GM12878 (cell line): ENCODE measurements around the gene ERI2. TPM values are rescaled to one million over a fixed set of nuclear protein-coding genes. Genes with fewer than 3 reads are reported as not detected.
A peak's percentile ranks its signal among the peaks of the same experiment; 100 is the strongest.

Experiments
- ATAC-seq: fragments of 200-7000 bp; cut with Tn5 transposase; 3 replicates; pipeline ENCODE4 v1.9.1; 2020; ENCODE audit warnings: mild to moderate bottlenecking, moderate library complexity
- BruUV-seq: library from RNA; stranded (reverse); fragments of 400-500 nt; replicated peaks from 2 replicates; lab custom pipeline; 2021; lab: Mats Ljungman, UMichigan
- CTCF ChIA-PET: fragments of 300-600 bp; sonication (Branson Sonifier 250); formaldehyde crosslinking; extraction: SDS; loops from one replicate; lab custom pipeline; 2021; ENCODE audit warnings: inconsistent platforms; lab: Yijun Ruan, JAX
- POLR2A ChIA-PET: fragments of 350-600 bp; formaldehyde crosslinking; extraction: SDS; loops from one replicate; lab custom pipeline; 2021; ENCODE audit warnings: inconsistent platforms; lab: Charles Lee
- RAD21 ChIA-PET: fragments of 300-600 bp; sonication (Branson Sonifier 250); formaldehyde crosslinking; loops from one replicate; lab custom pipeline; 2023; ENCODE audit warnings: antibody characterized with exemption; ENCODE audit not compliant: unreplicated experiment; lab: Charles Lee
- SMC1A ChIA-PET: fragments of 300-600 bp; sonication (Branson Sonifier 250); formaldehyde crosslinking; loops from one replicate; lab custom pipeline; 2023; ENCODE audit not compliant: unreplicated experiment, uncharacterized antibody; lab: Charles Lee
- DNase-seq: peaks from one replicate; pipeline ENCODE4 v3.0.0-alpha.2; 2011; ENCODE audit warnings: low read depth, low spot score
- FAIRE-seq: peaks from 3 replicates; lab custom pipeline; 2011; peaks lifted over from hg19 to GRCh38; lab: Jason Lieb, UNC
- H2AFZ ChIP-seq: 2 replicates; pipeline ENCODE4 v1.6.0; 2011; ENCODE audit warnings: low read depth, low read length, control low read depth; ENCODE audit not compliant: control insufficient read depth
- H3K27ac ChIP-seq: 2 replicates; pipeline ENCODE4 v1.5.1; 2011; ENCODE audit warnings: control low read depth; ENCODE audit not compliant: control insufficient read depth, insufficient read depth
- H3K27me3 ChIP-seq, 2 experiments: replicated peaks in 1 of 2; 2 replicates each; pipeline versions ENCODE4 v1.6.0 to v1.6.1; 2011; ENCODE audit warnings: low read length in 1 of 2; ENCODE audit not compliant: control insufficient read depth in 2 of 2, insufficient read depth in 2 of 2
- H3K36me3 ChIP-seq, 2 experiments: 2 replicates each; pipeline ENCODE4 v1.5.1; 2011; ENCODE audit warnings: low read length in 1 of 2; ENCODE audit not compliant: control insufficient read depth in 2 of 2, insufficient read depth in 2 of 2
- H3K4me1 ChIP-seq: 2 replicates; pipeline ENCODE4 v1.6.1; 2011; ENCODE audit warnings: mild to moderate bottlenecking, low read length, moderate library complexity, mixed read lengths; ENCODE audit not compliant: control insufficient read depth, insufficient read depth
- H3K4me2 ChIP-seq: 2 replicates; pipeline ENCODE4 v1.6.0; 2011; ENCODE audit warnings: control low read depth; ENCODE audit not compliant: control insufficient read depth, insufficient read depth
- H3K4me3 ChIP-seq: fragments of 200-600 bp; sonication (generic); 2 replicates; pipeline ENCODE4 v1.5.1; 2016
- H3K79me2 ChIP-seq: 2 replicates; pipeline ENCODE4 v1.6.0; 2011; ENCODE audit warnings: low read length; ENCODE audit not compliant: control insufficient read depth, insufficient read depth
- H3K9ac ChIP-seq: 2 replicates; pipeline ENCODE4 v1.8.0; 2011; ENCODE audit warnings: low read length, control low read depth, mixed read lengths; ENCODE audit not compliant: control insufficient read depth, insufficient read depth
- H3K9me3 ChIP-seq: replicated peaks from 3 replicates; pipeline ENCODE4 v1.5.1; 2011; ENCODE audit warnings: mild to moderate bottlenecking, low read length; ENCODE audit not compliant: control insufficient read depth, insufficient read depth
- H4K20me1 ChIP-seq: 2 replicates; pipeline ENCODE4 v1.6.0; 2011; ENCODE audit not compliant: control insufficient read depth, insufficient read depth
- BACH1 ChIP-seq: fragments of 450-650 bp; IDR thresholded peaks from 2 replicates; pipeline ENCODE4 v1.6.1; 2017; ENCODE audit warnings: mild to moderate bottlenecking, borderline replicate concordance
- BMI1 ChIP-seq: fragments of 450-650 bp; IDR thresholded peaks from 2 replicates; pipeline ENCODE4 v1.6.1; 2016; ENCODE audit warnings: mild to moderate bottlenecking, moderate library complexity, borderline replicate concordance
- IKZF2 ChIP-seq, 2 experiments: fragments of 450-650 bp; IDR thresholded peaks; 2 replicates each; pipeline ENCODE4 v1.6.1; 2017; ENCODE audit warnings: mild to moderate bottlenecking in 2 of 2, moderate library complexity in 2 of 2
- JUND ChIP-seq: IDR thresholded peaks from 2 replicates; pipeline ENCODE4 v1.6.1; 2012; ENCODE audit warnings: low read depth, mild to moderate bottlenecking, low read length, improper control_type of control experiment, moderate library complexity
- PAX5 ChIP-seq: IDR thresholded peaks from 2 replicates; pipeline ENCODE4 v1.6.1; 2011; ENCODE audit warnings: low read depth, low read length, borderline replicate concordance
- POU2F2 ChIP-seq: IDR thresholded peaks from 3 replicates; pipeline ENCODE4 v1.6.1; 2011; ENCODE audit warnings: low read depth, mild to moderate bottlenecking, low read length, borderline replicate concordance
- RAD21 ChIP-seq: IDR thresholded peaks from 2 replicates; pipeline ENCODE4 v1.6.1; 2011; ENCODE audit warnings: mild to moderate bottlenecking, low read depth, low read length, moderate library complexity; ENCODE audit not compliant: insufficient read depth
- RB1 ChIP-seq: fragments of 450-650 bp; formaldehyde crosslinking; IDR thresholded peaks from 2 replicates; pipeline ENCODE4 v1.6.1; 2017; ENCODE audit warnings: mild to moderate bottlenecking, borderline replicate concordance
- RUNX3 ChIP-seq: IDR thresholded peaks from 2 replicates; pipeline ENCODE4 v1.6.1; 2012; ENCODE audit warnings: low read length, inconsistent platforms
- SIN3A ChIP-seq: IDR thresholded peaks from 2 replicates; pipeline ENCODE4 v1.6.1; 2012; ENCODE audit warnings: low read depth, low read length, improper control_type of control experiment
- SMC3 ChIP-seq: IDR thresholded peaks from 2 replicates; pipeline ENCODE4 v1.6.1; 2011; ENCODE audit warnings: low read length, improper control_type of control experiment, borderline replicate concordance
- YY1 ChIP-seq: IDR thresholded peaks from 2 replicates; pipeline ENCODE4 v1.6.1; 2011; ENCODE audit warnings: low read depth, mild to moderate bottlenecking, low read length
- ZZZ3 ChIP-seq: IDR thresholded peaks from 2 replicates; pipeline ENCODE4 v1.6.1; 2011; ENCODE audit warnings: low read depth; ENCODE audit not compliant: control insufficient read depth, insufficient read length
- WGBS: methylation state at CpG from one replicate; pipeline ENCODE4 v1.1.6; 2016; ENCODE audit warnings: low lambda C conversion rate; ENCODE audit not compliant: insufficient replicate concordance, insufficient coverage; ENCODE audit errors: missing lambda C conversion rate; 5-methylcytosine and 5-hydroxymethylcytosine counted together
- in situ Hi-C: fragments of 300-500 bp; cut with MboI; formaldehyde crosslinking; loops from 9 replicates; pipeline ENCODE4 v1.14.3; 2018; ENCODE audit warnings: mixed read lengths
- intact Hi-C: fragments of 100-400 bp; cut with micrococcal nuclease; formaldehyde crosslinking; loops from one replicate; pipeline ENCODE4 v1.14.2; 2022; ENCODE audit not compliant: unreplicated experiment
- polyA plus RNA-seq, 11 experiments: library from polyadenylated mRNA; depleted of rRNA in 4 of 11; unstranded in 6 of 11; stranded (reverse) in 5 of 11; fragments of >200 nt; fragmentation: Nextera tagmentation in 4 of 11; fragmentation: Illumina TruSeq in 1 of 11; extraction: Ambion mirVana in 4 of 11; extraction: Trizol in 1 of 11; gene quantifications; 1 replicate in 1 of 11; 2 replicates in 10 of 11; pipeline versions ENCODE4 v1.2.1 to v1.2.3, GENCODE V29; 2011 to 2016; ENCODE audit warnings: inconsistent platforms in 2 of 11, missing spikeins in 2 of 11, low read depth in 1 of 11
- total RNA-seq, 4 experiments: library from RNA; depleted of rRNA in 3 of 4; stranded (reverse); fragments of >200 nt in 3 of 4; fragmentation: Illumina TruSeq in 1 of 4; extraction: Trizol in 1 of 4; gene quantifications; 2 replicates each; pipeline versions ENCODE4 v1.2.1 to v1.2.3, GENCODE V29; 2013 to 2021
- TF ChIP-seq, protein P1 (sequence below): IDR thresholded peaks from 2 replicates; pipeline ENCODE4 v1.6.1; 2011; ENCODE audit warnings: low read depth, low read length, improper control_type of control experiment, borderline replicate concordance
- TF ChIP-seq, protein P2 (sequence below): fragments of 450-650 bp; IDR thresholded peaks from 2 replicates; pipeline ENCODE4 v1.6.1; 2017; ENCODE audit warnings: mild to moderate bottlenecking, low read depth, inconsistent platforms; ENCODE audit not compliant: poor library complexity, severe bottlenecking
- TF ChIP-seq, protein P3 (sequence below): fragments of 450-650 bp; IDR thresholded peaks from 2 replicates; pipeline ENCODE4 v1.6.1; 2018; ENCODE audit warnings: borderline replicate concordance, mild to moderate bottlenecking; ENCODE audit not compliant: partially characterized antibody

Gene ERI2
- total and polyA plus RNA-seq, 10 of the 15 experiments (the other 5 are each of a cell fraction or from before 2014, with no cell fraction given): 7.7 to 35.5 (median 19.2) TPM

DNA sequence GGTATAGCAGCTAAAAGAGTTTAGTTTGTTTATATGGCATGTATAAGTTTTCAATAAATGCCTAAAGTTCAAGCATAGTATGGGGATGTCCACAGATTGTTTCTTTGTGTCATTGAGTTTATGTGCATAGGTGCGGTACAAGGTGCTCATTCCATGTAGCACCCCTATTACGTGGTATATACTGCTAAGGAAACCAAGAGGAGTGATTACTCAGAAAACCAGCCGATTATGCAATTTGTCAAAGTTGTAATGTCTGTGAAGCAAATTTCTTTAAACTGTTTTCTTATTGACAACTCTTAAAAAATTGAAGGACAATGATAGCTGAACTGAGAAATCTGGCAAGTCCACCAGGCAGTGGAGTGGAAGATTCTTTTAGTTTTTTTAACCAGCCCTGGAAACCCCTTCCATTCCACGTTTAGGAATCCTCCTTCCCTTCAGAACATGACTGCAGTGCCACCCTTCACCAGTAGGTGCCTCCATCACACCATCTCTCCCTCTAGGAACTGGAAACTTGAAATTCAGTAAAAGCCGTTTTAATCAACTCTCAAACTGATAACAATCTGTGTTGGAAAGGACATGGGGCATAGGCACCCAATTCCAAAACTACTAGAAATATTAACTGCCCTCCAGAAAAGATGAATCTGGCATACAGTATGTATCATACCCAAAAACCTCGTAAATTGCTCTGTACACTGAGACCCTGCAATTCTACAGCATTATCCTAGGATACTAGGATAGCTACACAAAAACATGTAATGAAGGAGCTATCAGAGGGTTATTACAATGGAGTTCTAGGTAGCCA, 43.5 kb upstream of the ERI2 start:
- no peak overlapping the region for H3K9ac ChIP-seq
- H3K4me3 ChIP-seq: no peak overlapping the region
- H4K20me1 ChIP-seq: no peaks in the 10 kb centered on the region
- no peaks in the 10 kb centered on the region for H3K9me3 ChIP-seq
- no peaks in the 10 kb centered on the region for H3K27me3 ChIP-seq
- CTCF ChIA-PET: interaction anchor here (0.7 to 5.6 kb wide), 42 partner anchors 9 to 451 kb away, joined by 3 to 58 read pairs (median 6); partner anchors contain the start of genes DCUN1D3, ERI2 and REXO5
- POLR2A ChIA-PET: no interaction called here
- SMC1A ChIA-PET: interaction anchor here (0.6 to 3.9 kb wide), 38 partner anchors 9 to 451 kb away, joined by 3 to 34 read pairs (median 4); partner anchors contain the start of genes DCUN1D3, ERI2, LYRM1 and REXO5
- intact Hi-C loops (loop anchor here (2.0 to 10.0 kb wide), 4 partner anchors 42 to 233 kb away; partner anchors contain the start of genes ERI2 and REXO5), in situ Hi-C loops (loop anchor here (5.0 kb wide), 2 partner anchors 153 to 233 kb away; no protein-coding TSS in a partner anchor)
- no TSS peak for BruUV-seq
- no peak overlapping the region for H3K27ac ChIP-seq
- no peak for DNase-seq
- peak; percentile 23 for FAIRE-seq
- ATAC-seq: peak; percentile 65
- no peak overlapping the region for H2AFZ ChIP-seq
- no peaks in the 10 kb centered on the region for H3K4me1 ChIP-seq
- RAD21 ChIA-PET: interaction anchor here (0.7 to 2.8 kb wide), 17 partner anchors 17 to 451 kb away, joined by 3 to 14 read pairs (median 5); partner anchors contain the start of genes ERI2 and REXO5
- no peak overlapping the region for H3K4me2 ChIP-seq
- peaks cover 5 to 6% of the 10 kb centered on the region in 2 experiments; a peak in 3 of 4 replicates for H3K36me3 ChIP-seq
- 35% methylated on average over 6 of the region's 6 CpGs for WGBS
- H3K79me2 ChIP-seq: no peaks in the 10 kb centered on the region
- TF ChIP-seq POU2F2 (0 out of 3 replicates have a peak, but pooled peaks have one; percentile 34), RUNX3 (no peak), BMI1 (no peak), BACH1 (no peak), SIN3A (no peak), JUND (no peak), IKZF2 (IDR thresholded peaks at IDR 0.05) (no peak), ZZZ3 (no peak), YY1 (peak; percentile 74), RAD21 (peak; percentile 100), PAX5 (no peak), RB1 (0 out of 2 replicates have a peak, but pooled peaks have one; percentile 17), SMC3 (peak; percentile 98)
- TF ChIP-seq, protein P1, sequence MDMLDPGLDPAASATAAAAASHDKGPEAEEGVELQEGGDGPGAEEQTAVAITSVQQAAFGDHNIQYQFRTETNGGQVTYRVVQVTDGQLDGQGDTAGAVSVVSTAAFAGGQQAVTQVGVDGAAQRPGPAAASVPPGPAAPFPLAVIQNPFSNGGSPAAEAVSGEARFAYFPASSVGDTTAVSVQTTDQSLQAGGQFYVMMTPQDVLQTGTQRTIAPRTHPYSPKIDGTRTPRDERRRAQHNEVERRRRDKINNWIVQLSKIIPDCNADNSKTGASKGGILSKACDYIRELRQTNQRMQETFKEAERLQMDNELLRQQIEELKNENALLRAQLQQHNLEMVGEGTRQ: no peak
- TF ChIP-seq, protein P2, sequence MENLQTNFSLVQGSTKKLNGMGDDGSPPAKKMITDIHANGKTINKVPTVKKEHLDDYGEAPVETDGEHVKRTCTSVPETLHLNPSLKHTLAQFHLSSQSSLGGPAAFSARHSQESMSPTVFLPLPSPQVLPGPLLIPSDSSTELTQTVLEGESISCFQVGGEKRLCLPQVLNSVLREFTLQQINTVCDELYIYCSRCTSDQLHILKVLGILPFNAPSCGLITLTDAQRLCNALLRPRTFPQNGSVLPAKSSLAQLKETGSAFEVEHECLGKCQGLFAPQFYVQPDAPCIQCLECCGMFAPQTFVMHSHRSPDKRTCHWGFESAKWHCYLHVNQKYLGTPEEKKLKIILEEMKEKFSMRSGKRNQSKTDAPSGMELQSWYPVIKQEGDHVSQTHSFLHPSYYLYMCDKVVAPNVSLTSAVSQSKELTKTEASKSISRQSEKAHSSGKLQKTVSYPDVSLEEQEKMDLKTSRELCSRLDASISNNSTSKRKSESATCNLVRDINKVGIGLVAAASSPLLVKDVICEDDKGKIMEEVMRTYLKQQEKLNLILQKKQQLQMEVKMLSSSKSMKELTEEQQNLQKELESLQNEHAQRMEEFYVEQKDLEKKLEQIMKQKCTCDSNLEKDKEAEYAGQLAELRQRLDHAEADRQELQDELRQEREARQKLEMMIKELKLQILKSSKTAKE: peak; percentile 30
- TF ChIP-seq, protein P3, sequence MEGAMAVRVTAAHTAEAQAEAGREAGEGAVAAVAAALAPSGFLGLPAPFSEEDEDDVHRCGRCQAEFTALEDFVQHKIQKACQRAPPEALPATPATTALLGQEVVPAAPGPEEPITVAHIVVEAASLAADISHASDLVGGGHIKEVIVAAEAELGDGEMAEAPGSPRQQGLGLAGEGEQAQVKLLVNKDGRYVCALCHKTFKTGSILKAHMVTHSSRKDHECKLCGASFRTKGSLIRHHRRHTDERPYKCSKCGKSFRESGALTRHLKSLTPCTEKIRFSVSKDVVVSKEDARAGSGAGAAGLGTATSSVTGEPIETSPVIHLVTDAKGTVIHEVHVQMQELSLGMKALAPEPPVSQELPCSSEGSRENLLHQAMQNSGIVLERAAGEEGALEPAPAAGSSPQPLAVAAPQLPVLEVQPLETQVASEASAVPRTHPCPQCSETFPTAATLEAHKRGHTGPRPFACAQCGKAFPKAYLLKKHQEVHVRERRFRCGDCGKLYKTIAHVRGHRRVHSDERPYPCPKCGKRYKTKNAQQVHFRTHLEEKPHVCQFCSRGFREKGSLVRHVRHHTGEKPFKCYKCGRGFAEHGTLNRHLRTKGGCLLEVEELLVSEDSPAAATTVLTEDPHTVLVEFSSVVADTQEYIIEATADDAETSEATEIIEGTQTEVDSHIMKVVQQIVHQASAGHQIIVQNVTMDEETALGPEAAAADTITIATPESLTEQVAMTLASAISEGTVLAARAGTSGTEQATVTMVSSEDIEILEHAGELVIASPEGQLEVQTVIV: no peak
